ENCODE measurements around the gene ZFHX3. TPM values are rescaled to one million over a fixed set of nuclear protein-coding genes. Genes with fewer than 3 reads are reported as not detected.

Gene ZFHX3
- total and polyA plus RNA-seq, 2 of the 8 experiments (the other 6 are each of a cell fraction or from before 2014, with no cell fraction given) = 0.08 to 0.99 TPM

DNA sequence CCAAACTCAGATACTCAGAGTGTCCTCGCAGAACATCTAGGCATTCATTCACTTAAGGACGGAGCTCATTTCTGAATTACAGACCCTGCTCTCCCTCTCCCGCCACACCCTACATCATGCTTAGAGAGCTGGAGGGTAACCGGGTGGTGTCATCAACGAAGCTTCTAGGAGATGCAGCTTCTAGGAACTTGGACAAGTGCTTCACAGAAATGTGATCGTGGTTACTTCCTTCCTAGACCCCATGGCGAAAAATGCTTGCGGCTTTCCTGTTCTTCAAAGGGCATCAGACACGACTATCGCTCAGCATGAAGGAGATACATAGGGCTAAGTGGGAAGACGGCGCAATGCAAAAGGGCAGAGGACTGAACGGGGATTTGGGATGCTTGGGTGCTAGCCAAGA lies 126.8 kb downstream of the ZFHX3 start:
- POLR2A ChIA-PET (ENCODE audit: partially characterized antibody) = no interaction called here

More for the DNA sequence above, 126.8 kb downstream of the ZFHX3 start:
- no peak for TF ChIP-seq ZNF274 (IDR thresholded peaks at IDR 0.05; ENCODE audit: borderline replicate concordance, extremely low read depth, low read length)
- TF ChIP-seq, protein P1, sequence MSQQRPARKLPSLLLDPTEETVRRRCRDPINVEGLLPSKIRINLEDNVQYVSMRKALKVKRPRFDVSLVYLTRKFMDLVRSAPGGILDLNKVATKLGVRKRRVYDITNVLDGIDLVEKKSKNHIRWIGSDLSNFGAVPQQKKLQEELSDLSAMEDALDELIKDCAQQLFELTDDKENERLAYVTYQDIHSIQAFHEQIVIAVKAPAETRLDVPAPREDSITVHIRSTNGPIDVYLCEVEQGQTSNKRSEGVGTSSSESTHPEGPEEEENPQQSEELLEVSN (IDR thresholded peaks at IDR 0.05) = no peak
- no peak for TF ChIP-seq RFX5 (IDR thresholded peaks at IDR 0.05; ENCODE audit: borderline replicate concordance, low read depth, low read length)
- no peak for TF ChIP-seq RNF2 (IDR thresholded peaks at IDR 0.05; ENCODE audit: borderline replicate concordance, low read depth, low read length, missing control alignments, poor library complexity, severe bottlenecking)
- no peak for TF ChIP-seq YY1 (IDR thresholded peaks at IDR 0.05; ENCODE audit: low read depth, low read length)
- TF ChIP-seq PHF8 (conservative IDR thresholded peaks at IDR 0.05; ENCODE audit: low read depth, low read length) = no peak
- TF ChIP-seq RAD21 (IDR thresholded peaks at IDR 0.05 in 1 of 2, conservative IDR thresholded peaks at IDR 0.05 in 1 of 2; ENCODE audit: low read depth in 2 of 2, low read length in 2 of 2) = no peak
- Histone ChIP-seq H2BK20ac (ENCODE audit: low read length) (no peak overlapping the region), H3K36me3 (ENCODE audit: control insufficient read depth in 2 of 4, insufficient read depth in 4 of 4, low read length in 3 of 4) (no peaks in the 10 kb centered on the region), H4K91ac (replicated peaks; ENCODE audit: insufficient read length, low read length) (no peak overlapping the region), H3K56ac (replicated peaks; ENCODE audit: insufficient read length, low read depth, low read length) (no peak overlapping the region), H3K4me3 (ENCODE audit: extremely low read depth in 1 of 4, insufficient read depth in 2 of 4, low read depth in 3 of 4, low read length in 4 of 4) (no peak overlapping the region), H2BK5ac (ENCODE audit: low read depth, low read length) (no peak overlapping the region), H3K27me3 (replicated peaks in 1 of 4; ENCODE audit: control insufficient read depth in 3 of 4, extremely low read depth in 1 of 4, insufficient read depth in 3 of 4, low read length in 3 of 4) (no peaks in the 10 kb centered on the region), H3K14ac (ENCODE audit: insufficient read length) (no peak overlapping the region), H3K23ac (ENCODE audit: insufficient read length) (no peak overlapping the region), H3K27ac (ENCODE audit: low read depth, low read length) (no peak overlapping the region), H2BK120ac (replicated peaks; ENCODE audit: low read depth, low read length) (no peak overlapping the region), H4K8ac (ENCODE audit: extremely low read depth, insufficient read depth, low read length) (no peak overlapping the region), H3K23me2 (ENCODE audit: low read depth, low read length) (no peaks in the 10 kb centered on the region), H2AK5ac (ENCODE audit: low read depth, low read length) (no peak overlapping the region), H2BK12ac (ENCODE audit: low read depth, low read length) (no peak overlapping the region), H3K79me1 (ENCODE audit: low read depth, low read length) (no peaks in the 10 kb centered on the region), H3K18ac (ENCODE audit: extremely low read depth, low read length) (no peak overlapping the region), H3K4ac (replicated peaks; ENCODE audit: insufficient read length, low read depth, low read length) (no peak overlapping the region), H3K4me2 (ENCODE audit: insufficient read depth in 1 of 2, low read depth in 2 of 2, low read length in 2 of 2) (no peak overlapping the region), H3K9me3 (ENCODE audit: insufficient read depth in 2 of 2, low read depth in 1 of 2, low read length in 1 of 2) (no peaks in the 10 kb centered on the region), H3K4me1 (replicated peaks in 1 of 4; ENCODE audit: control insufficient read depth in 3 of 4, insufficient read depth in 4 of 4, low read length in 3 of 4) (no peaks in the 10 kb centered on the region), H4K20me1 (replicated peaks in 1 of 2; ENCODE audit: control insufficient read depth in 1 of 2, insufficient read depth in 2 of 2, low read length in 2 of 2) (no peaks in the 10 kb centered on the region), H3K79me2 (ENCODE audit: control insufficient read depth in 1 of 2, insufficient read depth in 2 of 2, low read length in 2 of 2) (no peaks in the 10 kb centered on the region), H2BK15ac (ENCODE audit: low read length) (no peak overlapping the region), H4K5ac (ENCODE audit: insufficient read length, low read depth, low read length) (no peak overlapping the region), H2AFZ (ENCODE audit: low read length) (no peak overlapping the region), H3K9ac (replicated peaks in 1 of 4; ENCODE audit: extremely low read depth in 1 of 4, low read depth in 3 of 4, low read length in 3 of 4) (no peak overlapping the region)
- 97% methylated on average over 13 of the region's 13 CpGs; no CpG with 5 or more reads in 1 of the 2 experiments for WGBS, 2 experiments (ENCODE audit: extremely low coverage in 1 of 2, insufficient coverage in 1 of 2, insufficient read length in 1 of 2, insufficient replicate concordance in 2 of 2, low coverage in 1 of 2, low lambda C conversion rate in 2 of 2, missing lambda C conversion rate in 1 of 2)
- DNase-seq (ENCODE audit: low read depth in 1 of 2, low spot score in 2 of 2) (no peak), FAIRE-seq (no peak)
- CTCF ChIA-PET (ENCODE audit: partially characterized antibody) = interaction anchor here (0.6 to 1.2 kb wide), 6 partner anchors 11 to 657 kb away, joined by 3 to 5 read pairs (median 4); no protein-coding TSS in a partner anchor
